Neutrophil (primary cell): Measurements from ENCODE around the gene DLX4.

Source experiments
- H3K27ac ChIP-seq: fragments of 200-600 bp; sonication (generic); 2 replicates; pipeline ENCODE4 v1.5.1; 2016; ENCODE audit warnings: mild to moderate bottlenecking, moderate library complexity
- H3K27me3 ChIP-seq: fragments of 200-600 bp; sonication (generic); 2 replicates; pipeline ENCODE4 v1.6.0; 2016; ENCODE audit warnings: mild to moderate bottlenecking
- H3K36me3 ChIP-seq: fragments of 200-600 bp; sonication (generic); 2 replicates; pipeline ENCODE4 v1.5.1; 2017
- H3K4me1 ChIP-seq, 2 experiments: fragments of 200-600 bp in 1 of 2; sonication (generic) in 1 of 2; 1 replicate in 1 of 2; 2 replicates in 1 of 2; pipeline versions ENCODE4 v1.5.1 to v1.6.1; 2013 to 2016; ENCODE audit warnings: low read depth in 1 of 2, low read length in 1 of 2, mild to moderate bottlenecking in 1 of 2, moderate library complexity in 1 of 2; ENCODE audit not compliant: control insufficient read depth in 1 of 2, insufficient read depth in 1 of 2
- H3K4me3 ChIP-seq, 2 experiments: fragments of 200-600 bp in 1 of 2; sonication (generic) in 1 of 2; 1 replicate in 1 of 2; 2 replicates in 1 of 2; pipeline ENCODE4 v1.5.1; 2013 to 2016; ENCODE audit warnings: low read depth in 1 of 2, low read length in 1 of 2, mild to moderate bottlenecking in 1 of 2, moderate library complexity in 1 of 2
- H3K9me3 ChIP-seq: fragments of 200-600 bp; sonication (generic); 2 replicates; pipeline ENCODE4 v1.5.1; 2016
- CTCF ChIP-seq: fragments of 200-600 bp; sonication (generic); IDR thresholded peaks from 2 replicates; pipeline ENCODE4 v1.5.1; 2016; ENCODE audit warnings: antibody characterized with exemption

Gene DLX4

GRCh38 chr17:49978501-49978900 lies 9.5 kb downstream of the DLX4 start:
- Histone ChIP-seq H3K27ac (no peak overlapping the region), H3K36me3 (no peaks in the 10 kb centered on the region), H3K4me3 (no peak overlapping the region), H3K9me3 (no peaks in the 10 kb centered on the region), H3K27me3 (peaks cover 100% of the 10 kb centered on the region), H3K4me1 (no peaks in the 10 kb centered on the region)
- TF ChIP-seq CTCF: no peak

DNA sequence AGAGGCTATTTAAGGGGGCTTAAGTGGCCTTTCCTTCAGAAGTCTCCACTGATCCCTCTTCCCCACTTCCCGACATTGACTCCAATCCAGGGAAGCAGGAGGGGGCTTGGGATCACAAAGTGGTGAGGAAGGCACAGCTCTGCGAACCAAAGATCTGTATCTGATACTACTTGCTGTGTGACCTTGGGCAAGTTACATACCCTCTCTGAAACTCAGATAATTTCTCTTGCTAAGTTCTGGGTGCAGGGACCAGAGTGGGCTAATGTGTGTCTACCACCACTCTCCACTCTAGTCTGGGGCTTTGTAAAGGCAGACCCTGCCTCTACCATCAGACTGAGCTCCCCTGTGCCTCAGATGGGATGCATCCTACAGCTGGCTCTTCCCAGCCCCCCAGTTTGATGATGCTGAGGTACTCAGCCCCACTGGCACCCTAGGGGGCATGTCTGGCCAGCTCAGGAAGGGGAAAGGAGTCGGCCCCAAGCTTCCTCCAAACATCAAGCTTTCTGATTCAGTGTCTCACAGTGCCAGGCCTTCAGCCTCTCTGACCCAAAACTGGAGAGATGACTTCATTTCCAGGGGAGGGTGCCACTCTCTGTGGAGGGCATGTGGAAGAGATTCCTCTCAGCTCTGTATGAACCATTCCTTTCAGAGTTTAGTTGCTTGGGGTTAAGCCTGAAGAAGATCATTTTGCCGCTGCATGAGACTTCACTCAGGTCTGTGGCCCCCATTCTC lies 10.9 kb downstream of the DLX4 start:
- Histone ChIP-seq H3K36me3 (no peaks in the 10 kb centered on the region), H3K27ac (no peak overlapping the region), H3K27me3 (peaks cover 100% of the 10 kb centered on the region), H3K4me3 (no peak overlapping the region), H3K4me1 (no peaks in the 10 kb centered on the region), H3K9me3 (no peaks in the 10 kb centered on the region)
- TF ChIP-seq CTCF: no peak

DNA sequence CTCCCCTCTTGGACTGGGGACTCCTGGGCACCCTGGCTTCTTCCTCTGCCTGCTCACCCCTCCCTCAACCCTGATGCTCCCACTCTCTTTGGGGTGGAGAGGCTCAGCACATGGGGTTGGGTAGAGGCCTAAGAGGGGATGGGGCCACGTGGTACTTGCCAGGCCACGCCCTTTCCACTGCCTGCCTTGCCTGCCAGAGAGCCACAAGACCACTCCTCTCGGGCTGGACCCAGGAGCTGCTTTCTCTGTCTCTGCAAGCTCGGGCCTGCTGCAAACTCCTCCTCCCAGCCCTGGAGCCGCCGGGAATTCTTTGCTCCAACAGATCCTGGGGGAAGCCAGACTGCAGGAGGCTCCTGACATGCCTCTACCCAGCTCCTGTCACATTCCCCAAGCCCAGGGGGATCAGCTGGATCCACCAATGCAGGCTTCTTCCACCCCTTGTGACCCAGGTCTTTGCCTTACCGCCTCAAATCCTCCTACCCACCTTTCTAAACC lies 11.8 kb downstream of the DLX4 start:
- Histone ChIP-seq H3K36me3 (no peaks in the 10 kb centered on the region), H3K27ac (no peak overlapping the region), H3K4me1 (no peaks in the 10 kb centered on the region), H3K4me3 (no peak overlapping the region), H3K27me3 (peaks cover 100% of the 10 kb centered on the region), H3K9me3 (no peaks in the 10 kb centered on the region)
- no peak for TF ChIP-seq CTCF

- Histone ChIP-seq H3K27ac (no peak overlapping the region), H3K9me3 (no peaks in the 10 kb centered on the region), H3K4me1 (no peaks in the 10 kb centered on the region), H3K27me3 (peaks cover 100% of the 10 kb centered on the region), H3K36me3 (no peaks in the 10 kb centered on the region), H3K4me3 (no peak overlapping the region)
- no peak for TF ChIP-seq CTCF
These were observed 15.3 kb downstream of the DLX4 start for GRCh38 chr17:49984283-49984682.

DNA sequence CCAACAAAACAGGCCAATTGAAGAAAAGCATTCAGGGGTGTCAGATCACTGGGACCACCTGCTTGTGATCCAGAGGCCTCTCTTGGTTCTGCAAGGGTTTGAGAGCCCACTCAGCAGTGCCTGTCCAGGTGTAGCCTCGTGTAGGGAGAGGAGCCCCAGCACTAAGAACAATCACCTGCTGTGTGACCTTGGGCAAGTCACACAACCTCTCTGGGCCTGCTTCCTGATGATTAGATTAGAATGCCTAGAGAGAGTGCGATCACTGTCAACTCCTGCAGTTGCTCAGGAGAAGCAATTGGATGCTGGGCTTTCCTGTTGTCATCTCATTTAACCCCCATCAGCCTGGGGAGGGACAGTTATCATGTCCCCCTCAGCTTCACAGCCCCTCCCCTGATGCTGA lies 15.8 kb downstream of the DLX4 start:
- peaks cover 100% of the 10 kb centered on the region for H3K27me3 ChIP-seq

More for the DNA sequence above, 15.8 kb downstream of the DLX4 start:
- no peaks in the 10 kb centered on the region for H3K36me3 ChIP-seq
- H3K4me3 ChIP-seq: no peak overlapping the region
- H3K4me1 ChIP-seq: no peaks in the 10 kb centered on the region
- TF ChIP-seq CTCF: no peak
- H3K27ac ChIP-seq: no peak overlapping the region
- H3K9me3 ChIP-seq: no peaks in the 10 kb centered on the region
